NCI-H2227 (cell line): Measurements from ENCODE around the gene MYH13.

Experiments used
- DNase-seq: peaks from one replicate; lab custom pipeline; 2025; ENCODE audit not compliant: unreplicated experiment; lab: John Stamatoyannopoulos, UW

MYH13 gene

GRCh38 chr17:10349403-10349802, 23.4 kb downstream of the MYH13 start:
- DNase-seq, result no peak

DNA sequence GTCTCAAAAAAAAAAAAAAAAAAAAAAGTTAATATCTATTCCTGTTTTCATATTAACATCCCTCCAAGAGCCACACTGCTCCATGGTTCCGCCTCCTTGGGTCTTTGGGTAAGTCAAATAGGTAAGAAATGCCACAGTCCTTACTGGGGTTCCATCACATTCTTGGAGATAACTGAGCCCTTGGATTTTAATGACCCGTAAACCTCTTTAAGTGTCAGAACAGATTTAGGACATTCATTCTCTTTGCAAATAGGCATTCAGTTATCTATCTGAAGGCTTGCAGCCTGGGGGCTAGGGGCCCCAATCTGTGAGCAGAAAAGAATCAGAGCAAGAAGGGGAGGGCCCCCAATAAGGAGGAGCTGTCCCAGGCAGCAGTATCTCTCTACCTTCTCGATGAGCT, 28.0 kb downstream of the MYH13 start:
- DNase-seq, result no peak

DNA sequence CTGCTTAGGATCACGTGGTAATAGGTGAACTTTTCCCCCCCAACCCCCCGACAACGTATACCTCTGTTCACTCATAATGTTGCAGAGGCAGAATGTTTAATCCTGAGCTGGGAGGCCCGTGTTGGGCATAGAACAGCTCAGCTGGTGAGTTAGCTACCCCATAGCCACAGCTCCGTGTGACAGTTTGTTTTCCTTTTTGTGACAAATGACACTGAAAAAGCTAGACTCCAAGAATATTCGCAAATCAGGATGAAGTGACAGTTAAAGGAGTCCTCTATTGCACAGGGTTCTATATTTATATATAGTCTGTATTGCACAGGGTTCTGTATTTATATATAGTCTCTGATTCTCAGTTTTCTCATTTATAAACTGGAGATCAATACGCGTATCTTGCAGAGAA, 33.8 kb downstream of the MYH13 start:
- DNase-seq, result no peak

- no peak for DNase-seq
Observed at GRCh38 chr17:10337976-10338375, 34.8 kb downstream of the MYH13 start.

- no peak for DNase-seq
Observed at GRCh38 chr17:10337136-10337535, 35.7 kb downstream of the MYH13 start.

DNA sequence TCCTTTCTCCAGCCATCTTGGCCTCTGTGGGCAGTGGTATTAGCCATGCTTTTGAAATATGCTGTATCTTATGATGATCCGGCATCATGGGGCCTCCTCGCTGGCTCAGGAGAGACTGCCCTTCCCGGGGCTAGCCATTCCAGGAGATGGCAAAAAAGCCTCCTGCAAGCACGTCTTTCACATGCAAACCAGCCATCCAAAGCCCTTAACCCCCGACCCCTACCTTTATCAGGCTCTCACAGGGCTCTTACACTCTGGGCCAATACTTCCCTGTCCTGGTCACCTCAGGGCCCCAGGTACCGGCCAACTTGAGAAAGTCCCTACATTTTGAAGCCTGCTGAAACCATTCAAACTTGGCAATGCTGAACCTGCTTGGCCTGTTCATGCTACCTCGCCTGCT, 36.4 kb downstream of the MYH13 start:
- no peak for DNase-seq

- DNase-seq, result no peak
Observed at GRCh38 chr17:10332515-10332914, 40.3 kb downstream of the MYH13 start.

DNA sequence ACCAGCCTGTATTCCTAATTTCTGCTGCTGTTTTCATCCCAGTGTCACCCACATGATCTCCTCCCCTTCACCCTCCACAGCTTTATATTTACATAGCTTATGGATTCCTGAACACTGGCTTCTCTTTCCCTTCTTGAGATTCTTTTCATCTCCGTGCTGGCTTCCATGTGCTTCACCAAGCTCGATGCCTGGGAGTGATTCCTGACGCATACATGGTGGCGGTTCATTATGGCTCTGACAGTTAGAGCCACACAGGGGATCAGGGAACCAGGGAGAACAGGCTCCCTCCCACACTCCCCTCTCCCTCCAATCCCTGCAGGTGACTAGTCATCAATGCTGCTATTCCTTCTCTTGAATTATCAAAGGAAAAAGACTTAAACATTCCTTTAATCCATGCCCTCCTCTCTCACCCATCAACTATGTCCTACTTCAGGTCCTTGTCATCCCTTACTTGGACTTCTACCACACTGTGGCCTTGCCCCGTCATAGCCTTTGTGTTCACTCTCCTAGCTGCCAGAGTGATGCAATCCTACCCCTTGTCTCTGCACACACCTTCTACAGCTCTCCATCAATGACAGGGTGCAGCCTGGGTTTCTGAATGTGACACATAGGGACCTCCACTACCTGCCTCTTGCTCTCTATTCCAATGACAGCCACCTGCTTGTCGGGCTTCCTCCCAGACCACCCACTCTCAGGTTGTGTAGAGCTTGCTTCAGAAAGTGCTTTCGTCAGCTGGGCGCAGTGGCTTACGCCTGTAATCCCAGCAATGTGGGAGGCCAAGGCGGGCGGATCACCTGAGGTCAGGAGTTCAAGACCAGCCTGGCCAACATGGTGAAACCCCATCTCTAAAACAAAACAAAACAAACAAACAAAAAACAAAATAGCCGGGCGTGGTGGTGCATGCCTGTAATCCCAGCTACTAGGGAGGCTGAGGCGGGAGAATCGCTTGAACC, 43.6 kb downstream of the MYH13 start:
- DNase-seq, result no peak

DNA sequence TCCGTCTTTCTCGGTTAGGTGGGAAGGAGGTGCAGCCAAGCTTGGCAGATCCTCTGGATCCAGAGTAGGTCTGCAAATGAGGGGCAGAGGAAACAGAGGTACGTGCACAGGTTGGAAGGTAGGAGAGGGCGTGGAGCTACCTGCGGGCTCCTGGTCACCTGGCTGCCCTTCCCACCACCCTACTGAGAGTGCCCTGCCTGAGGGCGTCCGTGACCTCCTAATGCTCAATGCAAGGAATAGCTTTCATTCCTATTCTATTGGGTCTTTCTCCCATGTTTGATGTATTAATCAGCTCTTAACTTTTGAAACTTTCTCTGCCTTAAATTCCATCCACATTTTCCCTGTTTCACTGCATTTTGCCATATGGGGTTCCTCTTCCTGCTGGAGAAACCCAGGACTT, 44.6 kb downstream of the MYH13 start:
- DNase-seq, result no peak

GRCh38 chr17:10327640-10328039, 45.2 kb downstream of the MYH13 start:
- DNase-seq, result peak; percentile 50

GRCh38 chr17:10325031-10325695, 47.6 kb downstream of the MYH13 start:
- no peak for DNase-seq

DNA sequence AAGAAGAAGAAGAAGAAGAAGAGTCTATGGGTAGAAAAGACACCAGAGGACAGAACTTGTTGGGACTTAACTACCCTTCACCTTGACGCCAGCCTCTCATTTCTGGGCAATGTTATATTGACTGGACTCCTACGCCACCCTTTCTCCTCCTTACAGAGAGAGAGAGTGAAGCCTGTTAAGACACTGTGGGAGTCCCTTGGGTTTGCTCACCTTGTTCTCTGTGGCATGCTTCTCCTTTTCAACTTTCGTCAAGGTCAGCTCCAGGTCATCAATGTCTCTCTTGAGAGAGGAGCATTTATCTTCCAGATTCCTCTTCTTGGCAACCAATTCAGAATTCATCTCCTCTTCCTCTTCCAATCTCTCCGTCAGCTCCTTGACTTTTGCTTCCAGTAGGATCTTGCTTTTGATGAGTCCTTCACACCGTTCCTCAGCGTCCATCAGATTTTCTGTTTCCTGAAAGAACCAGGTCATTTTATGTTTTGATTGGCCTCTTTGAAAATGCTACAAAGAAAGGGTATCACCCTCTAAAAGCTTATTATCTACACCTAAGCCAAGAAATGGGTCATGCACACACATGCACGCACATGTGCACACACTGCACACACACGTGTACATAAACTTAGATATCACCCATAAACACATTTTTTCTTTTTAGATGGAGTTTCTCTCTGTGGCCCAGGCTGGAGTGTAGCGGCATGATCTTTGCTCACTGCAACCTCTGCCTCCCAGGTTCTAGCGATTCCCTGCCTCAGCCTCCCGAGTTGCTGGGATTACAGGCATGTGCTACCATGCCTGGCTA, 48.8 kb downstream of the MYH13 start:
- DNase-seq, result no peak

DNA sequence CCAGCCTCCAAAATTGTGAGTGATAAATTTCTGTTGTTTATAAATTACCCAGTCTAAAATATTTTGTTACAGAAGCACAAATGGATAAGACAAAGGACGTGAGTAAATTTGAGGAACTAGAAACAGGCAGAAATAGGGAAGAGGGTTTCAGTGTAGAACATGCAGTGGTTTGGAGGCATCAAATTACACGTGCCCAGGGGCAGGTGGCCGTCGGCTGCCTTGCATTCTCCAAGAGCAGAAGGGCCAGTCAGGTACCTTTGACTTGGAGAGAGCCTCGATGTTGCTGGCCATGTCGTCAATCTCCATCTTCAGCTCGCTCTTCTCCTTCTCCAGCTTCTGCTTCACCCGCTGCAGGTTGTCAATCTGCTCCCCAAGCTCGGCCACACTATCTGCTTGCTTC, 54.3 kb downstream of the MYH13 start:
- DNase-seq, result no peak

GRCh38 chr17:10317543-10317834, 55.3 kb downstream of the MYH13 start:
- DNase-seq, result no peak

DNA sequence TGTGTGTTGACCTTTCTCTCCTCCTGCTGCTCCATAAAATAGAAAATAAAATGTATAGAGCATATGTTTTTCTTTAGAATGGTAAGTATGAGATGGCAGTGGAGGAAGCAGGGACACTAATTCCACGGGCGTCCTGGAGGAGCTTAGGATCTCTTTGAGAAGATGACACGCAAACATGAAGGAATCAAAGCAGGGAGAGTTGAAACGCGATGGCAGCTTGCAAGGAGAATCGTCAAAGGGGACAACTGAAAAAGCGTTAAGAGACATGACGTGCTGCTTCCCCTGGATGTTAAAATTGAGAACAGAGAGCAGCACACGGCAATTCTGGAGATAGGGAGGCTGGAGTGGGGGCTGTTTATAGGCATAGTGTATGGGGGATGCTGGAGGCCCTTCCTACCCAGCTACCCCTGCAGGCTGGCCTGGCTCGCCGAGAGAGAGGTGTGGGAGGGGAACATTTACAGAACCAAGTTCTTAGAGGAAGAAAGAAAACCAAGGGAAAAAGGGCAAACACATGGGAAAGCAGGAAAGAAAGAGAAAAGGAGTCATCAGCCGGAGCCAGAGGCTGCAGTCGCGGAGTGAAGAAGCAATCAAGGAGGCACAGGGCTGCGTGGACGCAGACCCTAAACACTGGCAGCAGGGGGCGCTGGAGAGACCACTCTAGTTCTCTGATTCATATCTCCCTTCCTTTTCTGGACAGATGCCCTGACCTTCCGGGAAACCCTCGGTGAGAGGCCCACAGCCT, 55.8 kb downstream of the MYH13 start:
- DNase-seq, result no peak

DNA sequence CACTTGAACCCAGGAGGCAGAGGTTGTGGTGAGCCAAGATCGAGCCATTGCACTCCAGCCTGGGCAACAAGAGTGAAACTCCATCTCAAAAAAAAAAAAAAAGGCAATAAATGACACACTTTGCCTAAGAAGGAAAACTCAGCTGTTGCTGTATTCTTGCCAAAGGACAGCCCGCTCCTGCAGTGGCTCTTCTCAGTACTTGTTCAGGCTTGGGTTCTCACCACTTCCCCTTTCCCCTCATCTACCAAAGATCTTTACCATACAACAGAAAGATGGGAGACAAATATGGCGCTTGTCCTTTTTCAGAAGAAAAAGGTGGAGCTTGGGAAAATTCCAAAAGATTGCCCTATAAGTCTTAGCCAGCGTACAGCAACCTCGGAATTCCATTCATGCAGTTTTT, 58.5 kb downstream of the MYH13 start:
- DNase-seq, result no peak

- DNase-seq, result no peak
Observed at GRCh38 chr17:10313037-10313672, 59.7 kb downstream of the MYH13 start.

GRCh38 chr17:10311131-10311530, 61.7 kb downstream of the MYH13 start:
- no peak for DNase-seq

DNA sequence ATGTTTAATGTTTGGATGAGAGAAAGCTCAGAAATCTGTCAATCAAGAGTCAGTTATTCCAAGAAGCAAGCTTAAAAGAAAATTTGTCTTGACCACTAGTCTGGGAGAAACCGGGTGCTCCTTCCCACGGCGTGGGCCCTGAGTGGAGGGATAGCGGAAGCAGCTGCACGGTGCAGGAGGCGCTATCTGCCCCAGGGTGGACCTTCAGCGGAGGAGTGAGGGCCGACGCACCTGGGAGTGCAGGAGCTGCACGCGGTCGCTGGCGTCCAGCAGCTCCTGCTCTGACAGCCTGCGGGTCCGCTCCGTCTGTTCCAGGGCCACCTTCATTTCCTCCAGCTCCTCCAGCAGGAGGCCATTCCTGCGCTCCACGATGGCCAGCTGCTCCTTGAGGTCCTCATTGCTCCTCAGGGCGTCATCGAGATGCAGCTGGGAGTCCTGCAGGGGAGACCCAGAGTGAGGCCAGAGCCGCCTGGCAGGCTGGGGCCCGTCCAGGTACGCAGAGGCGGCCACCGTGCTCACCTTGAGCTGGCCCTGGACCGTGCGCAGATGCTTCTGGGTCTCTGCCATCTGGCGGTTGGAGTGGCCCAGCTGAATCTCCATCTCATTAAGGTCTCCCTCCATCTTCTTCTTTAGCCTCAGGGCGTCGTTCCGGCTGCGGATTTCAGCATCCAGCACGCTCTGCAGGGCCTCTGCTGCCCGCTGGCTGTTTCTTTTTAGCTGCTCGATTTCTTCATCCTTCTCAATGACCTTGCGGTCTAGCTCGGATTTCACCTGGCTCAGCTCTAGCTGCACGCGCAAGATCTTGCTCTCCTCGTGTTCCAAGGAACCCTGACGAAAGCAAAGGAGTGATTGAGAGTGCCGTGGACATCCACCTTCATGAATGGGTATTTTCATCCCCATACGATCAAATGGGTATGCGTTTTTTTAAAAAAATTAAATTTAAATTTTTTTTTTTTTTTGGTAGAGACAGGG, 63.5 kb downstream of the MYH13 start:
- DNase-seq, result no peak
